HG03039 (cell line): ENCODE measurements around the gene CRYBA4.
"Not testable (repeated sequence)": the region's sequence is repeated elsewhere in the genome, so short reads cannot be mapped to it uniquely, and the experiment has no call there.

Source experiments
- ATAC-seq: cut with Tn5 transposase; IDR thresholded peaks from one replicate; pipeline ENCODE4 v1.9.1; 2021; ENCODE audit warnings: mild to moderate bottlenecking, moderate library complexity; ENCODE audit not compliant: unreplicated experiment

The CRYBA4 gene

DNA sequence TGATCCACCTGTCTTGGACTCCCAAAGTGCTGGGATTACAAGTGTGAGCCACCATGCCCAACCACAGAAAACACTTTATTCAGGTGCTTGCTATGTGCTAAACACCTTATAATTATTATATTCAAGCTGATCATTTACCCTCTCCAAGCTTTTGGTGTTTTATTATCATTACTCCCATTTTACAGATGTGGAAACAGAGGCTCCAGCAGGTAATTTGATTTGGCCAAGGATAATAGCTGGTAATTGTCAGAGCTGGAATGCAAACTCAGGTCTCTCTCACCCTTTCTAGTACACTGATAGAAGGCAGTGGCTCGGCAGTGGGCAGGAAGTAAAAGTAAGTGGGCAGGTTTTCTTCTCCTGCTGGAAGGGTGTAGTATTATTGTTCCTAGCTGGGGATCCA is 28.0 kb upstream of the CRYBA4 start:
- no peak for ATAC-seq

DNA sequence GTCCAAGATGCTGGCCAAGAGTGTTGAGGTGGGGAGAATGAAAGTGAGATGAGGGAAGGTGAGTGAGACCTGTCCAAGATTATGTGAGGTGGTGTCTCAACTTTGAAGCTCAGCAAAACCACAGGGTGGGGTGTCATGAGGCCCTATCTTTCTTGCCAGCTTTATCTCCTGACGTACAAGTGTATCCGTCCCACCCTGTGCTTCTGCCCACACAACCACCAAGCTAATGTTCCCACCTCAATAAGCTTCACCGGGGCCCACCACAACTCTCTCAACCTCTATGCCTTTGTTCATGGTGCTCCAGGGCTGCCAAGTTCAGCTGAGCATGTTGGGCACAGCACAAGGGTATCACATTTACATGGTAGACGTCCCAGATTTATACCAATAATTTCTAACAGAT is 24.7 kb upstream of the CRYBA4 start:
- ATAC-seq, result no peak

DNA sequence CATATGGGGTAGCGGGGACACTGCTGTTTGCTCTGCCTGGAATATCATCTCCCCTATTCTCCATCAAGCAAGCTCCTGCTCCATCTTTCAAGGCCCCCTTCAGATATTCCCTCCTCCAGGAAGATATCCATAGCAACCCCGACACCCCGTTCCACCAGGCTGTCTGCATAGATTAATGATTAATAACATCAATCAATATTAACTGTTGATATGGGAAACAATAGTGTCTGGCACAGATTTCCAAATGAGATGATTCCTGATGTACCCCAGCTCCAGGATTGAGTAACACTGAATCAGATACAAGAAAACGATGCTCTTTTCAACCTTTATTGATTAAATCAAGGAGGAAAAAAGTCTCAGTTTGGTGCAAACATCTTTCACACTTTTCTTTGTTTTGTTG is 24.3 kb upstream of the CRYBA4 start:
- ATAC-seq, result no peak

DNA sequence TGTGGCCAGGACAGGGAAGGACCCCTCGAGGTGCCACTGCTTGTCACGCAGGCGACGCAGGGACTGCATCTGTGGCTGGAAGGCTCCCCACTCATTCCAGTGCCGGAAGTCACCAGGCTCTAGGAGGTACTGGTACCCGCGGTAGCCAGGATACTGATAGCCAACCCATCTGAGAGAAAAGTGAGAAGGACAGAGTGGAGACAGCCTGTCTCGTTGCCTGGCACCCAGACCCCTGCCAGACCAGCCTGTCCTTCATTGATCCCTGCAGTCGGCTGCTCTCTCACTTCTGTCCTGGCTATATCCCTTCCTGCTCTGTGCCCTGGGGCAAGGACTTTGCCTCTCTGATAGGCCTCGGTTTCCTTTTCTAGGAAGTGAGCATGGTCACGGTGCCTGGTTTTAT is 22.3 kb upstream of the CRYBA4 start:
- ATAC-seq, result no peak

DNA sequence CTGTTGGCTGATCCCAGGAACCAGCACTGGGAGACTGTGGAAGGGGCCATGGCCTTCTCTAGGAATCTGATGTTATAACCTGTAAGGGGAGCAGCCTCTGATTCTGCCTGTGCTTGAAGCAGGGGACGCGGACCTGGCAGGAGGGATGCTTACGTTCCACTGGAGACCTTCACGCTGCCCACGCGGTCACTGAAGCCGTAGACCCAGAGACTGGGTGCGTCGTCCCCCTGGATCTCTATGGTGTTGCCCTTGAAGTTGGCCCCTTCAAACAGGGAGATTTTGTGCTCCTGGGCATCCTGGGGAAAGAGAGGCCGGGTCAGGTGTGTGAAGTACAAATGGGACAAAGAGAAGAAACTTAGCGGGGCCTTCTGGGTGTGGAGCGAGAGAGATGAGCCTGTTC is 20.0 kb upstream of the CRYBA4 start:
- no peak for ATAC-seq

DNA sequence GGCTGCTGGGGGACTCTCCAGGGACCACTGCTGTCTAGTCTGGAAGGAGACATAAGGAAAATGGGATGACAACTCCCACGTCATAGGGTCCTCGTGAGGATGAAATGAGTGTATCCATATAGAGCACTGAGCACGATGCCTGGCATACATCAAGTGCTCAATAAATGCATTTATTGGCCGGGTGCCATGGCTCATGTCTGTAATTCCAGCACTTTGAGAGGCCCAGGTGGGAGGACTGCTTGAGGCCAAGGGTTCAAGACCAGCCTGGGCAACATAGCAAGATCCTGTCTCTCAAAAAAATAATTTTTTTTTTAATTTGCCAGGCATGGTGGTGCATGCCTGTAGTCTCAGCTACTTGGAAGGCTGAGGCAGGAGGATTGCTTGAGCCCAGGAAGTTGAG is 19.6 kb upstream of the CRYBA4 start:
- ATAC-seq, result no peak

DNA sequence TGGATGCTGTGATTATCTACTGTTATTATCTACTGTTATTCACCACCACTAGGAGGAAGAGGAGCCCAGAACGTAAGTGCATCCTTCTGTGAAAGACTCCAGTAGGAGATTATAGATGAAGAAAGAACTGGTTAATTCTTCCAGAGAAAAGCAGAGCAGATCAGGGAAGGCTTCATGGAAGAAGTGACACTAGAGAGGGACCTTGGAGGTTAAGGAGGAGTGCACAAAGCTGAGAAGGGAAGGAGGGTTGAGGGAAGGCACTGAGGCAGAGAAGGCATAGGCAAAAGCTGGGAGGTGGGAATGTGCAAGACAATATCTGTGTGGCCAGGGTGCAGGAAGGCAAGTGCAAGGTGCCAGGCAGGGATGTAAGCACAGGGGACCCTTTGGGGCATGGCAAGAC is 17.4 kb upstream of the CRYBA4 start:
- no peak for ATAC-seq

DNA sequence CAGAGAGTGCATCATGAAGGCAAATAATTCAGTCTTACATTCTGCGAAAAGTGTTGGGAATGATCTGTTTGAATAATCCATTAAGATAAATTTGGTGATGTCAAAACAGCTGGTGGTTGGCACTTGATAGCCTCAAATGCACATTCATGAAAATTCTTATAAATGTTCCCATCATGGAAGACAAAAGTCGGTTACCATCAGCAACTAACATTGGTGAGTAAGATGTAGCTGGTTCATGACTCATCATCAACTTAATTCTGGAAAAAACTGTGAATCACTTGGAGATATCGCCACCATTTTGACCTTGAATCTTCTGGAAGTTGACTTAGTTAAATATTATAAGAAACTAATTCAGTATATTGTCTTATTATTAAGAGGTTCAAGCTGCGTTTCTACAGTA is 15.2 kb upstream of the CRYBA4 start:
- no peak for ATAC-seq

DNA sequence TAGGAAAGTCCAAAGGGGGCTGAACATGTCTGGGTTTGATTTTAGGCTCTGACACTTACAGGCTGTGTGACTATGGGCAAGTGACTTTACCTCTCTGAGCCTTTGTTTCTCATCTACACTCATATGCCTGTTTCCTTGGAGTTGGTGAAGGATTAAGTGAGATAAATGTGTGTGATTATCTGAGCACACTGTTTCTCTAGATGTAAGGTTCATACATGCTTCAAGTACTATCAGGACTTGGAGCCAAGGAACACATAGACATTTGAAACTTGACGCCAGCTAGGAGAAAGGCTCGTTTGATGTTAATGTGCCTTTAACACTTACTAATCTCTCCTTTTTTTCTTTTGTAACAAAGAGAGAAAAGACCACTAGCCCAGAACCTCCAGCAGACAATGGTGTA is 13.6 kb upstream of the CRYBA4 start:
- no peak for ATAC-seq

DNA sequence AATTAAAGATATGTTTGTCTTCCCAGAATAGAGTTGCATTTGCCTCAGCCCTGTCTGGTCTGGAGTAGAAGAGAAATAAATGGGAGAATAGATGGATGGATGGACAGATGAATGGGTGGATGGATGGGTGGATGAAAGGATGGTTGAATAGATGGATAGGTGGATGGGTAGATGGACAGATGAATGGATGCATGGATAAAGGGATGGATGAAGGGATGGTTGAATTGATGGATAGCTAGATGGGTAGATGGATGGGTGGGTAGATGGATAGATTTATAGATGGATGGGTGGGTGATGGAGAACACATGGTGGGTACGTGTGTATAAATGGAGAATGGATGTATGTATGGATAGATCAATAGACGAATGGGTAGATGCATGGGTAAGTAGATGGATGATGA is 12.5 kb upstream of the CRYBA4 start:
- no peak for ATAC-seq

DNA sequence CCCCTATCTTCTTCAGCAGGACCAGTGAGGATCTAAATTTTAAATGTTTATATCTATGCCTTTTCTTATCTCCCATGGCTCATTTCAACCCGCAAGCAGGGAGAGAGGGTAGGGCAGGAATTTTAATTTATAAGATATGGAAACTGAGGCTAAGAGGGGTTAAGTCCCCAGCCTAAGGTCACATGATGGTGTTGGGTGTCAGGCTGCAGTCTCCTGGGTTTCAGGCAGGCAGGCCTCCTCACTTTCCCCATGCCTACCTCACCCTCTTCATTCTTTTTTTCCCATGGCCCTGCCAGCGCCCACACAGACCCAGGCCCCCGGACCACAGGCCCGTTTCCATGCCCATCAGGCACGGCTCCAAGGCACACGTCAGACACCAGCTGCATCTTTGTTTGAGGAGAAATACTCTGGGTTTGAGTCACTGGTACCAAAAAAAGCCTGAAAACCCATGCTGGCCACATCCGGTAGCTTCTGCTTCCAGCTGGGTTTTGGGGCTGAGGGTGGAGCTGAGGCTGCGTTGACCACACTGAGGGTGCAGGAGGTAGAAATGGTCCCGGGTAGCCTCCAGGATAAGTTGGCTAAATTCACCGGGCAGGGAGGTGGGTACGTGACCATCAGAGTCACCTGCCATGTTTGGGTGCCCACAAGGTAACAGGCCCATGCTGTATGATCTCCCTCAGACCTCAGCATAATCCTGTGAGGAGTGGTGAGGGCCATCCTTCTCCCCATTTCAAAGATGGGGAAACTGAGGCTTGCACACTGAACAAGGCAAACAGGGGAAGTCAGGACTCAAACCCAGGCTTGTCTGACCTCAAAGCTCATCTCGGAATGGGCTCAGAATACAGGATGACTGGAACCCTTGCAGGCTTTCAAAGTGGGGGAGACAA is 11.4 kb upstream of the CRYBA4 start:
- ATAC-seq, result peak; percentile 82

DNA sequence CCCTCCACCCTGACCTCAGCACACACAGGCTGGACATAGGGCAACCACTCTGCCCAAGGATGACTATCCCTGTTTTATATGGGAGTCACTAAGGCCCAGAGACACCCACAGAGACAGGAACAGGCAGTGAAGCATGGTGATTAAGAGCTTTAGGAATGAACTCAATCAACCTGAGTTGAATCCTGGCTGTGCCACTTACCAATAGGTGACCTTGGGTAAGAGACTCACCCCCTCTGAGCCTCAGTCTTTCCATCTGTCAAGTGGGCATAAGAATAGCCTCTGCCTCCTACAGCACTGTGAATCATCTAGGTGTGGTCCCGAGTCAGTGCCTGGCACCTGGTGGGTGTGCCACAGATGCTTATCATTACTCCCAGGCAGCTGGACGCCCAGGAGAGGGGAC is 10.8 kb upstream of the CRYBA4 start:
- ATAC-seq, result no peak

DNA sequence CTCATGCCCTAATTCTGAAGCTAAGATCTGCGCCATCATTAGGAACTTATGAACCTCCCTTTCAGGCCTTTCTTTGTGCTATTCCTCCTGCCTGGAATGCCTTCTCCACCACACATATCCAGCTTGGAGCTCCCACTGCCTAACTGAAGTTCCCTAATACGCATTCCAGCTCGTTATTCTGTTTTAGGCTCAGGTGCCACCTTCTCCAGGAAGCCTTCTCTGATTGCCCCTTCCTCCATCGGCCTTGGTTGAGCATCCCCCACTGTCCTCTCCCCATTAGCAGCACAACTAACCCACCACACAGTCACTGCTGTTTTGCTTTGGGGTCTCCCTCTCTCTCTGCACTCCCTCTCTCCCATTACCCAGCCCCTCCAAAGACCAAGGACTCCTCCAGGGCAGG is 9.1 kb upstream of the CRYBA4 start:
- no peak for ATAC-seq

DNA sequence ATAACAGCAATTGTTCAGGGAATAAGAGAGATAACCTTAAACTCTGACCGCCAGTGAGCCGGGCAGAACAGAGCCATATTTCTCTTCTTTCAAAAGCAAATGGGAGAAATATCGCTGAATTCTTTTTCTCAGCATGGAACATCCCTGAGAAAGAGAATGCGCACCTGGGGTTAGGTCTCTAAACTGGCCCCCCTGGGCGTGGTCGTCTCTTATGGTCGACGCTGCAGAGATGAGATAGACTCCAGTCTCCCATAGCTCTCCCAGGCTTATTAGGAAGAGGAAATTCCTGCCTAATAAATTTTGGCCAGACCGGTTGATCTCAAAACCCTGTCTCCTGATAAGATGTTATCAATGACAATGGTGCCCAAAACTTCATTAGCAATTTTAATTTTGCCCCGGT is 8.0 kb upstream of the CRYBA4 start:
- not testable (repeated sequence) for ATAC-seq

DNA sequence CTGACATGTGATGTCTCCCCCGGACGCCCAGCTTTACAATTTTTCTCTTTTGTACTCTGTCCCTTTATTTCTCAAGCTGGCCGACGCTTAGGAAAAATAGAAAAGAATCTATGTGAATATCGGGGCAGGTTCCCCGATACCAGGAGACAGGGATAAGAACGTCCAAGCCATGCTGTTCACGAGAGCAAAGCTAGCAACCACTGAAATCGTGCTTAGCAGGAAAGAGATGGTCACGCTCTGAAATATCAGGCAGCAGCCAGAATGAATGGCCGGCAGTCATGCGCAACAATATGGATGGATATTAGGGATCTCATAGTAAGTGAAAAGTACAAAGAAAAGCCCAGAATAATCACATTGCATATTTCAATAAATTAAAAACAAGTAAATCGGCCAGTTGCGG is 7.4 kb upstream of the CRYBA4 start:
- no peak for ATAC-seq

DNA sequence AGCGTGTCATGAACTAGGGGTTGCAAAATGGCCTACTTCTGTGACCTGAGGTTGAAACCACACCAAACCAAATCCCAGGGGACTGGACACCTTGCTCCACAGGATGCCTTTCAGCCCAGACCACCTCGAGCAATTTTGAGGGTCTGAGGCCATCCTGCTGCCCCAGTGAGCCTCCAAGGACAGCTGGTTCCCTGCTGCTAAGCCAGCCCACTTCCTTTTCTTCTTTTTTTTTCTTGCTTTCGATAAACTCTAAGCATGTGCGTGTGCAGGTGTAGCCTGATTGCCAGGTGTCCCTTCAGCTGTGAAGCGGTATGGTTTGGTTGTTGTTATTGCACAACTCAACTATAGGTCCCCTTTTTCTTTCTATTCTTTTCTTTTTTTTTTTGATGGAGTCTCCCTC is 6.6 kb upstream of the CRYBA4 start:
- ATAC-seq, result no peak

DNA sequence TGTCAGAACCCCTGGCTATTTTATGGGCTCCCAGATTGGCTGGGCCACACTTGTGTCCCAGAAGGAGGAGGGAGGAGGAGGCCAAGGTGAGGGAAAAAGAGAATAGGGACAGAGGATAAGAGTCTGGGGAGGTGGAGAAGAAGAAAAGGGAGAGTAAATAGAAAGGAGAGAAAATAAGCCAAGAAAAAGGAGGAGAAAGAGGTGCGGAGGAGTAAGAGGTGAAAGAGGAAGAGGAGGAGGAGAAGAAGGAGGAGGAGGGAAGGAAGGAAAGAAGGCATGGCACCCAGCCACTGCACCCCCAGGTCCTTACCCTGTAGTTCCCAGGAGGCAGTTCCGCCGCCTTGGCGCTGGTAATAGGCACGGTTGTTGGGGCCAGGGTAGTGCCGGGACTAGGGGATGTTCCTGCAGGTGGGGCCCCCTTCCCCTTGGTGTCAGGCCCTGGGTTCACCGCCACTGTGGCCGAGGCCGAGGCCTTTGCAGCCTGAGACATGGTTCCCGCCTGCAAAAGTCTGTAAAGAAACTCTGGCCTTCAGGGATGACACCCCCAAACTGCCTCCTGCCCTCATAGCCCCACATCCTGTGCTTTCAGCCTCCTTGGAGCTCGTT is 5.8 kb upstream of the CRYBA4 start:
- no peak for ATAC-seq

DNA sequence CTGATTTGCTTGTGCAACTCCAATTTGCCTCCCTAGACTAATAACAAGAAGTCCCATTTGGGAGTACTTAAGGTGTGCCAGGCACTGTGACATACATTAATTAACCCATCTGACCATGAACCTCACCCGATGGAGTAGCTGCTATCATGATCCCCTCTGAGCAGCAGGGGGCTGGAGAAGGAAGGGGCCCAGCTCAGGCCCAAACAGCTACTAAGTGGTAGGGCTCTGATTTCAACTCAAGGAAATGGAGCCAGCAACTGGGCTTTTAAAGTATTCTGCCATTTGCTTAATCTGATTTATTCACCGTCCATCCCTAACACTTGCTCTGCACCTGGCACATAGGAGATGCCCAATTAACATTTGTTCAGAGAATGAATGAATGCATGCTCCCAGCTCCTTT is 5.1 kb upstream of the CRYBA4 start:
- no peak for ATAC-seq

DNA sequence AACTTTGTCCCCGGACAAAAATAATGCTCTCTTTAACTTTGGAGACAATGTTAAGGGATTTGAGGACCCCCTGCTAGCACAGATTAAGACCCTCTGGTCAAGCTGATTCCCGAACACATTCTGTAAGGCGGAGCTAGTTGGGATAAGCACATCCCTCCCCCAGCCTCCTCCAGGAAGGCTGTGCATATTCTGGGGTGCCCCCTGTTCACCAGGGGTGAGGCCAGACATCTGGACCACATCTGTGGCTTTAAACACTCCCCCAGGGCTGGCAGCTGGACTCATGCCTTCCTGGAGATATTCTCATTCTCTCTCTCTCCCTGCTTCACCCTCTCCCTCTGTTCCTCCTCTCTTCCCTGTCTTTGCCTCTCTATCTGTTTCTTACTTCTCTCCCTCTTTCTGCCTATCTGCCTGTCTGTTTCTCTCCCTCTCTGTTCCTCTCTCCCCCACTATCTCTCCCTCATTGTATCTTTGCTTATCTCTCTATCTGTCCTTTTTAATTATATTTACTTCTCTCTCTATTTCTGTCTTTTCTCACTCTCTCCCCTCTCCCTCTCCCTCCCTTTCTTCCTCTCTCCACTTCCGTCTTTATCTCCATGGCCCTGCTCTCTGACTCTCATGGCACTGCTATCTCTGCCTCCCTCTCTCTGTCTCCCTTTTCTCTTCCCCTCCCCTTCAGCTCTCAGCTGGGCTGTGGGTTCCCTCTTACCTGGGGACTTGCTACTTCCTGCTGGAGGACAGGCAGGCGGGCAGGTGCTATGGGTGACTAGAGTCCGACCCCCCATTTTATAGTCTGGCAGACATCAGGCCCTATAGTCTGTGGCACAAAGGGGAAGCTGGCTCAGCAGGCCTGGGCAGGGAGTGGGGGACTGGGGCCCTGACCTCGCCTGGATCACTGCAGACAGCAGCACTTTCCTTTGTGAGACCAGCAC is 4.2 kb upstream of the CRYBA4 start, which contains the start of gene CRYBB1:
CRYBB1 (minus strand) TSS at position 757 of the 929 bp plus-strand sequence. CDS start 1,708 bp downstream, outside the sequence.
- no peak for ATAC-seq

DNA sequence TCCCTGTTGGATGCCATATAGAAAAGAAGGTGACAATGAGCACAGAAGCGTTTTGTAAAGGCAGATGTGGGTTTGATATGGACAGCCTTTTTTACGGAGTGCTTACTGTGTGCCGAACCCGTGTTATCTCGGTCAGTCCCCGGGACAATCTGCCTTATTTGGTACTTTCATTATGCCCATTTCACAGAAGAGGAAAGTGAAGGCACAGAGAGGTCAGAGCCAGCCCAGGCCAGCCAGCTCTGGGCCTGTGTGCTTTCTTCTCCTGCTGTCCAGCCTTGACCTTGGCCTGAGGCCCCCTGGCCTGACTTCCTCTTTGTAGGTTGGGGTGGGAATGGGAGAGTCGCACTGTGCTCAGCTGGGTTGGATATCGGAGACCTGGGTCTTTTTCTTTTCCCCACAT is 3.3 kb upstream of the CRYBA4 start:
- no peak for ATAC-seq

DNA sequence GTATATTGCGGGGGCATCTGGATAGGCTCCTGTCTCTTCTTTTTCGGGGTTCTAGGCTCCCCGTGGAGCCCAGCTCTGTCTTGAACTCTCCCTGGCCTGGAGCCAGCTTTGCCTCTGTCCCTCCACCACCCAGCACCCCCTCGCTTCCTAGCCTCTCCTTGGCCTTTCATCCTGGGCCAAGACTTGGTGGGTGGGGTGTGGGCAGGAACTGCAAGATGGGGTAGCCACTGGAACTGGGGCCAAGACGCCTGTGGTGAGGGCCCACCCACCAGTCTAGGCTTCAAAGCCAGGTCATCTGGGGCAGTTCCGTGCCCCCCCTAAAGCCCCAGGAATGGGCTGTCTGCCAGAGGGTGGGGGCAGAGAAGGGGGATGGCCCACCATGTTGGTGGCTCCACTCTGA is 2.3 kb upstream of the CRYBA4 start:
- no peak for ATAC-seq
